Fibroblast of skin of scalp (primary cell): ENCODE measurements around the gene PRDM12.

Source experiments
- DNase-seq: peaks from one replicate; pipeline ENCODE4 v3.0.0-alpha.2; 2013

PRDM12 gene

DNA sequence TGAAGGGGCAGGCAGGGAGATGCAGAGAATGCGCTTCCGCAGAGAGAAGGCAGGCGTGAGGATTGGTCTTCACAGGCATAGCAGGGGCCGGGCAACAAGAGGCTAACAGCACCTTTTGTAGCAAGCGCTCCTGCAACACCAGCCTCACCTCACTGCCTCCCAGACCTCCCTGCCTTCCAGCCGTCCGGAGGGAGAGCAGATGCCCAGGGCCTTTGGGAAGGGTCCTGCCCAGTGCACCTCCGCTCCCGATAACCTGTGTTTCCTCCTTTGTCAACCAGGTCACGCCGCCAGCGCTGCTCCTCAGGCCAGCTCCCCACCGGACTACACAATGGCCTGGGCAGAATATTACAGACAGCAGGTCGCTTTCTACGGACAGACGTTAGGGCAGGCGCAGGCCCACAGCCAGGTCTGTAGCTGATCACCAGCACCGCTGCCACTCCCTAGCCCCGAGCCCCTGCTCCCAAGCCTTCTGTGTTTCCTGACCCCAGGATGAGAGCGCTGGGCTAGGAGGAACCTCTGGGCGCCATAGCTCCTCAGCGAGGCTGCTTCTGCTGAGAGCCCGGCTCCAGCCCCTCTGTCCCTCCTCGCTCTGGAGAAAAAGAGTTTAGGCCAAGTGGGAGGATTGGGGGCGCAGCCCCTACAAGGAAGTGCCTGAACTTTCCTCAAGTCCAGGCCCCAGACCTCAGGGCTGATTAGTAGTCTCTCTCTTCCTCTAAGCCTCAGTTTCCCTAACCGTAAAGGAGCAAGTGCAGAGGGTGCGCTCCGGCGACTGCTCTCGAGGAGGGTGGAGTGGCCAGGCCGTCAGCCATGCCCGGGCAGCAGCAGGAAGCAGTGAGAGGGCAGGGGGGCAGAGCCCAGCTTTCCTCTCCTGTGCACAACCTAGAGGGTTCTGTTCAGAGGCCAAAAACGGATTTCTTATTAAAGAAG, 28.4 kb upstream of the PRDM12 start:
- DNase-seq: no peak

- DNase-seq: no peak
Observed at GRCh38 chr9:130636648-130637020, 27.8 kb upstream of the PRDM12 start.

DNA sequence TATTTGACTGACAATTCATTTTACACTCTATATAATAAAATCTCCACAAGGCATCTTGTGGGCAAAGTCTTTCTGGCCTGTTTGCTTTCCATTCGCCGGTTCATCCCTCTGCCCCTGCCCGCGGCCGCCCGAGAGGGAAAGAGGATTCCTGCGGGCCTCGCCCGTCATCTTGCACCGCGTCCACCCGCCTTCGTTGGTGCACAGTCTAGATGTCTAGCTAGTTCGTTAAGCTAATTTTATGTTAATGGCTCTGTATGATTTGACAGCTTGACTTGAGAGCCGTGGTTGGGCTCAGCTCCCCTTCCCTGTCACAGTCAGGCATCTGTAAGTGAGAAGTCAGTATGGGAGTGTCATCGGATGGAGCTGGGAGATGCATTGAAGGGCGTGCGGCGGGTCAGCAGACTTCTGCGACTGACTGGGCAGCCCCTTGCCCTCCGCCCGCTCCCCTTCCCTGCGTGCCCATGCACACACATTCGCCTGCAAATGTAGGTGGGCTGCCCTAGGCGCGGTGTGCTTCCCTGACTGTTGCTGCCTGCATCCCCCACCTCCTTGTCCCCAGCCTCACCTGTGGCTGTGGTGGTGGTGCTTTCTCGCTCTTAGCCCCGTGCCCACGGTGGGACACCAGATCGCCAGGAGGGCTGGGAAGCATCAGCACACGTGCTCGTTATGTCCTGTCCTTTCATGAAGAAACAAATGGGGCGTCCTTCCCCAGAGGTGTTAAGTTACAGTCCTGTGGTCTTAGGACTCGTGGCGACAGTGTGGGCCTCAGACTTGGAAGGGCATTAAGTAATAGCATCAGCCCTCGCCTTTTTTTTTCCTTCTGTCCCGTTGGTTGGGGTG, 25.9 kb upstream of the PRDM12 start:
- DNase-seq: no peak

- no peak for DNase-seq
Observed at GRCh38 chr9:130639124-130639765, 25.1 kb upstream of the PRDM12 start.

- DNase-seq: no peak
Observed at GRCh38 chr9:130639866-130640555, 24.4 kb upstream of the PRDM12 start.

DNA sequence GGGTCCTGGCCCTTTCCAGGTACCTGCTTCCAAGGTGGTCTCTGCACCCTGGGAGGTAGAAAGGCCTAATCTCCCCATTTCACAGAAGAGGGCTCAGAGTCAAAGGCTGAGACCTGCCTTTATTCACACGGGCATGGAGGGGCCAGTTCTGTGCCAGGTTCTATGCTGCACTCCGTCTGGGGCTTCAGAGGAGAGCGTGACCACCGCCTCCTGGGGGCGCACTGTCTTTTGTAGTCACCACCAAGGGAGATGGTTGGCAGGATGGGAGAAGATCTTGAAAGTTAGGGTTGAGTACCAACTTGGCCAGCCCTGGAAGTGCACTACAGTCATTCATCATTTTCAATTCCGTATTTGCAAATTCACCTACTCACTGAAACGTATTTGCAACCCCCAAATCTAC, 23.7 kb upstream of the PRDM12 start:
- DNase-seq: no peak

GRCh38 chr9:130642926-130643325, 21.5 kb upstream of the PRDM12 start:
- DNase-seq: no peak

DNA sequence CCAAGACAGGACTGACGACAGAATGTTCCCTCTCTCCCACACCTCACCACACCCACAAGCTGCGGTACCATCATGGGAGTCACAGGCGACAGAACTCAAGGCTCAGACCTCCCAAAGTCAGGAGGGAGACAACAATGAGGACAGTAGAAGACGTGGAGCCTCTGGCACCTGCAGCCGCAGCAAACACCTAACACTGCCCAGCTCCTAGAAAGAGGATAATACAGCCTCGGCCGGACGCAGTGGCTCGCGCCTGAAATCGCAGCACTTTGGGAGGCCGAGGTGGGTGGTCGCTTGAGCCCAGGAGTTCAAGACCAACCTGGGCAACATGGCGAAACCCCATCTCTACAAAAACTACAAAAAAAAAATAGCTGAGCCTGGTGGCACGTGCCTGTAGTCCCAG, 13.2 kb upstream of the PRDM12 start:
- DNase-seq: no peak

- DNase-seq: no peak
Observed at GRCh38 chr9:130651752-130652151, 12.6 kb upstream of the PRDM12 start.

- no peak for DNase-seq
Observed at GRCh38 chr9:130654879-130655278, 9.5 kb upstream of the PRDM12 start.

DNA sequence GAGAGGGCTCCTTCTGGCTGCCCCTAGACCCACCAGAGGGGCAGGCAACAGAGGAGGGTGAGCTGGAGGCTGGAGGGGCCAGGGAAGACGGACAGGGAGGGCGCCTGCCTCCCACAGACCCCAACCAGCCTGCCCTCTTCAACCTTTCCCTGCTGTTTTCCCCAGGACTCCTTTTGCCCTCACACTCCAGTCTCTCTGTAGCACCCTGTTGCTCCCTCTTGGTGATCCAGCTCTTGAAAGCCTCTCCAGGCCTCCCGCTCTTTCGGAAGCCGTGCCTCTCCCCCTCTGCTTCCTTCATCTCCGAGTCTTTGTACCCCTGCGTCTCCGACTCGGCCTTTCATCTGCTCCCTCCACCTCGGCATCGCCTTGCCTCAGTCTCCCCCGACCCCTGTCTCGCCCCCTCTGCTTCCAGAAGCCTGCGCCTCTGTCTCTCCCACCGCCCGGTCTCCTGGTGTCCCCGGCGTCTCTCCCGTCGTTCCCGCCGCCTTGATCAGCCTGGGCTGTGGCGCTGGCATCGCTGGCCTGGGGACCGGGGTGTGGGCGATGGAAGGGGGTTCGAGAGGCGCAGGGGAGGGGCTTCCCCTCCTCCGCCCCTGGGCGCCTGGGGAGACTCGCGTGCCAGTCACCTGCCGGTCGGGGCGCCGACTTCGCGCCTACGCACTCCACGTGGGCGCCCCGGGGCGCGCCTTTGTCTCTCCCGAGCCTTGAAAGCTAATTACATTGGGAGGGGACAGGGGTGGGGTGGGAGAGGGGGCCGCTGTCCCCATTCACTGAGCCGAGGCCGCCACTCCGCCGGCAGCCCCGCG, 5.3 kb upstream of the PRDM12 start:
- no peak for DNase-seq

- DNase-seq: no peak
Observed at GRCh38 chr9:130659699-130660248, 4.6 kb upstream of the PRDM12 start.

GRCh38 chr9:130660326-130660682, 4.1 kb upstream of the PRDM12 start:
- no peak for DNase-seq

GRCh38 chr9:130660683-130661450, 3.5 kb upstream of the PRDM12 start:
- no peak for DNase-seq

DNA sequence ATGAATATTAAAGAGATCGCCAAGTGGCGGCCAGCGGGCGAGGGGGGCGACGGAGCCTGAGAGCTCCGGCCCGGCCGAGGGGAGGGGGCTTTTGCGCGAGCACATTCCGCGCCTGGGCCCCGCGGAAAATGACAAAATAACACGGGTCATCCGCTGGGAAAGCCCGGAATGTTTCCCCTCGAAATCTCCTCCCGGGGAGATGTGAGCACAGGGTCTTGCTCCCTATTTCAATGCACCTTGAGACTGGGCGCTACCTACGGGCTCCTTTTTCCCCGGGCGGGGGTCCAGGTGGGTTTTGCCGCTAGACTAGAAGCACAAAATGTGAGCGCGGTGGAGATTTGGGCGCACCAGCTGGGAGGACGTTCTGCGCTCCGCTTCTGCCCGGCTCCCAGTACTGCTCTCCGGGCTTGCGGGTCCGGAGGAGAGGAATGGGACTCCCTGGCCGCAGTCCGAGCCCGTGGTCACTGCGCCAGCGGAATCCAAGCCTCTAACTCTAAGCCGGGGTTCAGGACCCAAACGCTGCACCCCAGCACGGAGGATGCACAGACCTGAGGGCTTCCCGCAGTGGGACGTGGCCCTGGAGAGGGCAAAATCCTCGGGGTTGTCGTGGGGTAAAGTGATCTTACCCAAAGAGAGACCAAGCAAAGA, 2.8 kb upstream of the PRDM12 start:
- no peak for DNase-seq

DNA sequence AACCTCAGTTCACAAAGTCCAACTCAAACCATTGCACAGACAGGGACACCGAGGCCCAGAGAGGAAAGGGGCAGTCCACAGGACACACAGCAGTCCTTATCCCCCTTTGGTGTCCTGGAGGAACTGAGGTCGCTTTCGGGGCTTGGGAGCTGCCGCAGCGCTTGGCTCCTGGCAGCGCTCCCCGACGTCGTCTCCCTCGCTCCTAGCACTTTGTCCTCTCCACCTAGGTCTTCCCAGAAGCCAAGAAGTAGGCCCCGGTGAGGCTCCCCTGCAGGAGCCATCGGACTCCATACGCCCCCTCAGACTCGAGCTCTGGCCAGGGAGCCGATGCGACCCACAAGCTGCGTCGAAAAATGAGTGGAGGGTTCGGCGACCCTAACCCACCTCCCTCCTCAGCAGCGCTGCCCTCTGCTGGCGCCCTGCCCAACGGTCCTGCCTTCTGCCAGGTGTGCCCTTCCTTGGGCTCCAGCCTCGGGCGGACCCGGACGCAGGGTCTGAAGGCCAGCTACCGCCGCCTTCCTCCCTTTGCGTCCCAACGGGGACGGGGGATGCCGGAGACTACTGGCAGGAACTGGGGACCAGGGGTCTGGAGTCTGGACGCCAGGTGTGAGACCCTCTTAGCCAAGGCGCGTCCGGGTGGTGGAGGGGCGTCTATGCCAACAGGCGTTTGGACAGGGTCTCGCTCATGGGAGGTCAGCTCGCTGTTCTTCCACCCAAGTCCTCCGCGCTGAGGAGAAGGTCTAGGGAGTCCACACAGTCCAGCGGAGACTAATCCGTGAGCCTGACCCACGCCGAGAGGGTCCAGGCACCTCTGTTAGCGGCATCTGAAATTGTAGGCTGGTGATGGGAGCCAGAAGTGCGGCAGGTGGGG, 2.1 kb upstream of the PRDM12 start:
- no peak for DNase-seq

- no peak for DNase-seq
Observed at GRCh38 chr9:130662970-130663257, 1.5 kb upstream of the PRDM12 start.

DNA sequence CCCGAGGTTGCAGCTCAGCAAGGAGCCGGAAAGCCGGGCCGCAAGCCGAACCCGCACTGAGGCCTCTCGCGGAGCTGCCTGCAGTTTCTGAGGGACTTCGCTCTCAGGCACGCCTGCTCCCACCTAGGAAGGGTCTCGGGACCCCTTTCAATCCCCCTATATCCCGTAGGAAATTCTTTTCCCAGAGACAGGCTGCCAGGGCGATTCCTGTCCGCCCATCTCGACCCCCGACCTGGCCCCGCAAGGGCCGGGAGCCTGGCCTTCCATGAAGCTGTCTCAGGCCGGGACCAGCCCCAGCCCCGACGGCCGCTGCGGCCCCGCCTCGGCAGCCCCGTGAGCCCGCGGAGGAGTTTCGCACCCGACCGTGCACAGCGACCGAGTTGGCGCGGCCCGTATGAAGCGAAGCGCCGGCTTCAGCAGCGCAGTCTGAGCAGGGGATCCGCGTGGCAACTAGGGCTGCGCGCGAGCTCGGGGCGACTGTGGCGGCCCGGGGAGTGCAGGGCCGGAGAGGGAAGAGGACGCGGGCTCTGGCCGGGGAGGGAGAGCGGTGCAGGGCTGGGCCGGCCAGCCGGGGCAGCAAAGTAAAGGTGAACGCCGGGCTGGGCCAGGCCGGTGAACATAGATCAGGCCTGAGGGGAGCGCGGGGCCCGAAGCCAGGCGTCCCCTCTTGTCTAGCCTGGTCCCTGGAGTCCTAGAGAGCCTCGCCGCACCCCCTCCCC, 977 bp upstream of the PRDM12 start:
- no peak for DNase-seq

DNA sequence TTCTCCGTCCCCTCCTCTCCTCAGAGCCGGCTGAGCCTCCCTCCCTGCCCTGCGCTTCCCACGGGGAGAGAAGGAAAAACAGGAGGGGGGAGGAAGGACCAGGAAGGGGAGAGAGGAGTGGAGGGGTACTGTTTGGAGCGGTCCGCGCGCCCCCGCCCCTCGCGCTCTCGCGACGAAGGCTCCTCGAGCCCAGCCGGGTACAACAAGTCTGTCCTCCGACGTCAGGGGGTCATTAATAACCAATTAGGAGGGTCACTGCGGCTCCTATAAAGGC, 480 bp upstream of the PRDM12 start:
- DNase-seq: no peak
